HG03039 (cell line): ENCODE results near the gene CENPO.

Experiments used
- ATAC-seq: cut with Tn5 transposase; IDR thresholded peaks from one replicate; pipeline ENCODE4 v1.9.1; 2021; ENCODE audit warnings: mild to moderate bottlenecking, moderate library complexity; ENCODE audit not compliant: unreplicated experiment

CENPO gene

GRCh38 chr2:24792874-24793760 is at the start of gene CENPO, which contains the start of gene PTRHD1:
TSS of gene CENPO (plus strand) at chr2:24793425. CDS start at chr2:24793920, 495 bp downstream.
TSS of gene PTRHD1 (minus strand) at chr2:24793391. CDS start at chr2:24793377, 14 bp downstream.
- peak; percentile 83 for ATAC-seq

- no peak for ATAC-seq
These were observed 49.3 kb upstream of the CENPO start for GRCh38 chr2:24743924-24744323.

GRCh38 chr2:24744356-24744755 is 48.9 kb upstream of the CENPO start:
- no peak for ATAC-seq

GRCh38 chr2:24745825-24746224 is 47.4 kb upstream of the CENPO start:
- no peak for ATAC-seq

- no peak for ATAC-seq
These were observed 45.9 kb upstream of the CENPO start for GRCh38 chr2:24747299-24747698.

- no peak for ATAC-seq
These were observed 44.0 kb upstream of the CENPO start for GRCh38 chr2:24749069-24749691.

GRCh38 chr2:24754985-24755705 is 38.1 kb upstream of the CENPO start:
- ATAC-seq, result no peak

- ATAC-seq, result no peak
These were observed 36.4 kb upstream of the CENPO start for GRCh38 chr2:24756789-24757188.

GRCh38 chr2:24761866-24762265 is 31.4 kb upstream of the CENPO start:
- ATAC-seq, result no peak

- no peak for ATAC-seq
These were observed 30.7 kb upstream of the CENPO start for GRCh38 chr2:24762518-24762917.

GRCh38 chr2:24763843-24764242 is 29.4 kb upstream of the CENPO start:
- ATAC-seq, result no peak

GRCh38 chr2:24766609-24767008 is 26.6 kb upstream of the CENPO start:
- ATAC-seq, result no peak

- no peak for ATAC-seq
These were observed 25.2 kb upstream of the CENPO start for GRCh38 chr2:24768013-24768412.

- no peak for ATAC-seq
These were observed 24.6 kb upstream of the CENPO start for GRCh38 chr2:24768601-24769000.

- no peak for ATAC-seq
These were observed 22.2 kb upstream of the CENPO start for GRCh38 chr2:24771061-24771460.

GRCh38 chr2:24771764-24772586 is 21.2 kb upstream of the CENPO start:
- ATAC-seq, result no peak

GRCh38 chr2:24774373-24774772 is 18.9 kb upstream of the CENPO start:
- no peak for ATAC-seq

GRCh38 chr2:24779116-24779515 is 14.1 kb upstream of the CENPO start:
- no peak for ATAC-seq

GRCh38 chr2:24783641-24784040 is 9.6 kb upstream of the CENPO start:
- ATAC-seq, result no peak

- ATAC-seq, result no peak
These were observed 7.4 kb upstream of the CENPO start for GRCh38 chr2:24785671-24786321.
